ENCODE results near the gene P2RX4. TPM values are rescaled to one million over a fixed set of nuclear protein-coding genes. Genes with fewer than 3 reads are reported as not detected.
"Not testable (repeated sequence)": the region's sequence is repeated elsewhere in the genome, so short reads cannot be mapped to it uniquely, and the experiment has no call there.

The P2RX4 gene
- polyA plus RNA-seq, 1 donor = 91.9 TPM

GRCh38 chr12:121252712-121253345 is 42.9 kb downstream of the P2RX4 start:
- Histone ChIP-seq H3K4me1 (ENCODE audit: control insufficient read depth, insufficient read depth, low read length) (no peaks in the 10 kb centered on the region), H3K4me3 (ENCODE audit: low read length) (no peak overlapping the region), H3K9me3 (ENCODE audit: control insufficient read depth, low read depth, low read length) (no peaks in the 10 kb centered on the region), H3K36me3 (ENCODE audit: control insufficient read depth, insufficient read depth, low read length) (peaks cover 73% of the 10 kb centered on the region), H3K27ac (ENCODE audit: low read length) (no peak overlapping the region), H3K27me3 (ENCODE audit: control insufficient read depth, insufficient read depth, low read length) (no peaks in the 10 kb centered on the region)
- WGBS (ENCODE audit: insufficient coverage, low lambda C conversion rate) = 100% methylated on average over 1 of the region's 9 CpGs
- DNase-seq = no peak

DNA sequence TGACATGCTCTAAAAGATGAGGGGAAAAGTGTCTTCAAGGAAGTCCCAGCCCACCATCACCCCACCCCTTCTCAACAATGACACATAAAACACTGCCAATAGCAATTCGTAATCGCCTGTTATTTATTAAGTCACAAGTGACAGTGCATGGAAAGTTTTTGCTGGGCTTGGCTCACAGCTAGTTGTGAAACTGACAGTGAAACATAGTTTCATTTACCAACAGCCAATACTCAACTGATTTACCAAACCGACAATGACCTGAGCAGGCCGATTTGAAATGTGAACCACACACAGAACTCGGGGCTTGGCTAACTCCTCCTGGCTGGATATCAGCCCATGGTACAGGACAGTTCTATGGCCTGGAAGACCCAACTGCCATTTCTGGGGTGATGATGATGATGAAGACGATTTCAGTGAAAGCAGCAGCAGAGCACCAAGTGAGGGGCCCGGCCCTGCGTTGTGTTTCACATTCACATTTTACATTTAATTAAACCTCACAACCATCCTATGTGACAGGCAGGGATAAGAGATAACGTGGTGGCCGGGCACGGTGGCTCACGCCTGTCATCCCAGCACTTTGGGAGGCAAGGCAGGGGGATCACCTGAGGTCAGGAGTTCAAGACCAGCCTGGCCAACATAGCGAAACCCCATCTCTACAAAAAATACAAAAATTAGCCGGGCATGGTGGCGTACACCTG is 43.9 kb downstream of the P2RX4 start:
- 100% methylated on average over 1 of the region's 15 CpGs for WGBS (ENCODE audit: insufficient coverage, low lambda C conversion rate)
- Histone ChIP-seq H3K27me3 (ENCODE audit: control insufficient read depth, insufficient read depth, low read length) (no peaks in the 10 kb centered on the region), H3K4me3 (ENCODE audit: low read length) (no peak overlapping the region), H3K4me1 (ENCODE audit: control insufficient read depth, insufficient read depth, low read length) (no peaks in the 10 kb centered on the region), H3K36me3 (ENCODE audit: control insufficient read depth, insufficient read depth, low read length) (peaks cover 63% of the 10 kb centered on the region), H3K27ac (ENCODE audit: low read length) (no peak overlapping the region), H3K9me3 (ENCODE audit: control insufficient read depth, low read depth, low read length) (no peaks in the 10 kb centered on the region)
- no peak for DNase-seq

- no peak overlapping the region for H3K4me3 ChIP-seq (ENCODE audit: low read length)
- H3K9me3 ChIP-seq (ENCODE audit: control insufficient read depth, low read depth, low read length) = no peaks in the 10 kb centered on the region
- H3K27ac ChIP-seq (ENCODE audit: low read length) = no peak overlapping the region
- peaks cover 62% of the 10 kb centered on the region for H3K36me3 ChIP-seq (ENCODE audit: control insufficient read depth, insufficient read depth, low read length)
- no peaks in the 10 kb centered on the region for H3K27me3 ChIP-seq (ENCODE audit: control insufficient read depth, insufficient read depth, low read length)
- no peaks in the 10 kb centered on the region for H3K4me1 ChIP-seq (ENCODE audit: control insufficient read depth, insufficient read depth, low read length)
- WGBS (ENCODE audit: insufficient coverage, low lambda C conversion rate) = no CpG with 5 or more reads among the region's 9 CpGs
- DNase-seq = no peak
Measured at GRCh38 chr12:121255433-121255832, 45.5 kb downstream of the P2RX4 start.

GRCh38 chr12:121257704-121258449 is 47.9 kb downstream of the P2RX4 start:
- H3K9me3 ChIP-seq (ENCODE audit: control insufficient read depth, low read depth, low read length); H3K27me3 ChIP-seq (ENCODE audit: control insufficient read depth, insufficient read depth, low read length); H3K4me3 ChIP-seq (ENCODE audit: low read length); H3K4me1 ChIP-seq (ENCODE audit: control insufficient read depth, insufficient read depth, low read length); H3K27ac ChIP-seq (ENCODE audit: low read length); DNase-seq: not testable (repeated sequence)
- H3K36me3 ChIP-seq (ENCODE audit: control insufficient read depth, insufficient read depth, low read length) = peaks cover 69% of the 10 kb centered on the region
- 82% methylated on average over 2 of the region's 8 CpGs for WGBS (ENCODE audit: insufficient coverage, low lambda C conversion rate)

DNA sequence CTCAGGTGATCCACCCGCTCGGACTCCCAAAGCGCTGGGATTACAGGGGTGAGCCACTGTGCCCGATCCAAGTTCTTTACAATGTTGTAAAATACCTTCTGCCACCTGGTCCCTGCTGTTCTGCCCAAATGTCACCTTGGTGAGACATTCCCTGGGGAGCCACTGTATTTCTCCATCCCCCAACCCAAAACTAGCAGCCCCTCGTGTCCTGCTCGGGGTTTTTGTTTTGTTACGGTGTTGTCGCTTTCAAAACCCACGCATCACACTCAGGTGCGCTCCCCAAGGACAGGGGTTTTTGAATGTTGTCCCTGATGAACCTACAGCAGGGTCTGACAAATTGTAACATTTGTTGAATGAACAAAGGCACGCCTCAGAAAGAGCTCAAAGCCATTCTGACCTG is 49.1 kb downstream of the P2RX4 start:
- Histone ChIP-seq H3K4me3 (ENCODE audit: low read length) (no peak overlapping the region), H3K4me1 (ENCODE audit: control insufficient read depth, insufficient read depth, low read length) (no peaks in the 10 kb centered on the region), H3K27me3 (ENCODE audit: control insufficient read depth, insufficient read depth, low read length) (no peaks in the 10 kb centered on the region), H3K27ac (ENCODE audit: low read length) (no peak overlapping the region), H3K9me3 (ENCODE audit: control insufficient read depth, low read depth, low read length) (no peaks in the 10 kb centered on the region), H3K36me3 (ENCODE audit: control insufficient read depth, insufficient read depth, low read length) (peaks cover 69% of the 10 kb centered on the region)
- no CpG with 5 or more reads among the region's 11 CpGs for WGBS (ENCODE audit: insufficient coverage, low lambda C conversion rate)
- DNase-seq = no peak

DNA sequence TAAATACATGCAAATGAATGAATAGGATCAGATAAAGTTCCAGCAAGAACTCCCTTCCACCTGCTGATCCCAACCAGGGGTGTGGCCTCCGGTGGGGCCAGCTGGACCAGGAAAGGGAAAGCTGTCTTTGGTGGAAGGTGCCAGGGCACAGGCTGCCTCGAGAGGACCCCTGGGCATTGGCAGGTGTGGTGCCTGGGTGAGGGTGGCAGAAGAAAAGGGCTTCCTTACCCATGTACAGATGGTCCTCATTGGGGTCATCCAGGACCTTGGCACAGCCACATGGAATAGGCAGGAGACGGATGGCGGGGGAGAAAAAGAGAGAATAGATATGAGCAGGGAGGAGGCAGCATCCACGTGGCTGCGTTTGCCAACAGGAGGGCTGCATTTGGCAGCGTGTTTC is 50.2 kb downstream of the P2RX4 start:
- Histone ChIP-seq H3K4me1 (ENCODE audit: control insufficient read depth, insufficient read depth, low read length) (no peaks in the 10 kb centered on the region), H3K9me3 (ENCODE audit: control insufficient read depth, low read depth, low read length) (no peaks in the 10 kb centered on the region), H3K27ac (ENCODE audit: low read length) (no peak overlapping the region), H3K27me3 (ENCODE audit: control insufficient read depth, insufficient read depth, low read length) (no peaks in the 10 kb centered on the region), H3K4me3 (ENCODE audit: low read length) (no peak overlapping the region), H3K36me3 (ENCODE audit: control insufficient read depth, insufficient read depth, low read length) (peaks cover 67% of the 10 kb centered on the region)
- WGBS (ENCODE audit: insufficient coverage, low lambda C conversion rate) = 100% methylated on average over 1 of the region's 7 CpGs
- DNase-seq = no peak

GRCh38 chr12:121261398-121261797 is 51.5 kb downstream of the P2RX4 start:
- Histone ChIP-seq H3K4me3 (ENCODE audit: low read length) (no peak overlapping the region), H3K36me3 (ENCODE audit: control insufficient read depth, insufficient read depth, low read length) (peaks cover 67% of the 10 kb centered on the region), H3K9me3 (ENCODE audit: control insufficient read depth, low read depth, low read length) (no peaks in the 10 kb centered on the region), H3K4me1 (ENCODE audit: control insufficient read depth, insufficient read depth, low read length) (no peaks in the 10 kb centered on the region), H3K27me3 (ENCODE audit: control insufficient read depth, insufficient read depth, low read length) (no peaks in the 10 kb centered on the region), H3K27ac (ENCODE audit: low read length) (no peak overlapping the region)
- DNase-seq = no peak
- no CpG with 5 or more reads among the region's 6 CpGs for WGBS (ENCODE audit: insufficient coverage, low lambda C conversion rate)

DNA sequence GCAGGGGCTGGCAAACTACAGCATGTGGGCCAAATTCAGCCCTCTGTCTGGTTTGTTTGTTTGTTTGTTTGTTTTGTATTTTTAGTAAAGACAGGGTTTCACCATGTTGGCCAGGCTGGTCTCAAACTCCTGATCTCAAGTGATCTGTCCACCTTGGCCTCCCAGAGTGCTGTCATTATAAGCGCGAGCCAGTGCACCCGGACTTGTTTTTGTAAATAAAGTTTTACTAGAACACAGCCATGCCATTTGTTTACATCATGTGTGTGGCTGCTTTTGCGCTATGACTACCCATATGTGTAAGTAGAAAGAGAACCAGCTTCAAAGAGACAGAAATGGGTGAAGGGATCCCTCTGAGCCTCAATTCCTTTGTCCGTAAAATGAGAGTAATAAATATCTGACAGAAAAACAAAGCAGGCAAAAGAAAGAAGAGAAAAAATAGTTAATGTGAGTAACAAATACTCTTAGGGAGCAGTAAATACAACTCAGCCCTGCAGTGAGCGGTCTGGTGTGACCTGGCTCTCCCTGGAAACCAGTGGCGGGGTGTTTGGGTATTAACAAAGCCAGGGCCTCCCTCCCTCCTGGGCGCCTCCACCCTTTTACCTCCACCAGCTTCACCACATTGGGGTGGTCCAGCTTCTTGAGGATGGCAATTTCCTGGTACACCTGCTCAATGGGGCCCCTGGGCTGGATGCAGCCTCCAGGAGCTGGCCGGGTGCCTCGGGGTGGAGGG is 53.4 kb downstream of the P2RX4 start:
- Histone ChIP-seq H3K27me3 (ENCODE audit: control insufficient read depth, insufficient read depth, low read length) (no peaks in the 10 kb centered on the region), H3K9me3 (ENCODE audit: control insufficient read depth, low read depth, low read length) (no peaks in the 10 kb centered on the region), H3K36me3 (ENCODE audit: control insufficient read depth, insufficient read depth, low read length) (peaks cover 73% of the 10 kb centered on the region), H3K27ac (ENCODE audit: low read length) (no peak overlapping the region), H3K4me3 (ENCODE audit: low read length) (no peak overlapping the region), H3K4me1 (ENCODE audit: control insufficient read depth, insufficient read depth, low read length) (no peaks in the 10 kb centered on the region)
- DNase-seq = no peak
- WGBS (ENCODE audit: insufficient coverage, low lambda C conversion rate) = 100% methylated on average over 1 of the region's 10 CpGs

GRCh38 chr12:121264135-121264534 is 54.2 kb downstream of the P2RX4 start:
- H3K4me1 ChIP-seq (ENCODE audit: control insufficient read depth, insufficient read depth, low read length) = no peaks in the 10 kb centered on the region
- H3K4me3 ChIP-seq (ENCODE audit: low read length) = no peak overlapping the region
- no peak overlapping the region for H3K27ac ChIP-seq (ENCODE audit: low read length)
- no peak for DNase-seq
- WGBS (ENCODE audit: insufficient coverage, low lambda C conversion rate) = no CpG with 5 or more reads among the region's 8 CpGs
- no peaks in the 10 kb centered on the region for H3K9me3 ChIP-seq (ENCODE audit: control insufficient read depth, low read depth, low read length)
- peaks cover 76% of the 10 kb centered on the region for H3K36me3 ChIP-seq (ENCODE audit: control insufficient read depth, insufficient read depth, low read length)
- no peaks in the 10 kb centered on the region for H3K27me3 ChIP-seq (ENCODE audit: control insufficient read depth, insufficient read depth, low read length)

GRCh38 chr12:121264951-121265515 is 55.1 kb downstream of the P2RX4 start:
- Histone ChIP-seq H3K4me3 (ENCODE audit: low read length) (no peak overlapping the region), H3K27ac (ENCODE audit: low read length) (no peak overlapping the region), H3K36me3 (ENCODE audit: control insufficient read depth, insufficient read depth, low read length) (peaks cover 76% of the 10 kb centered on the region), H3K27me3 (ENCODE audit: control insufficient read depth, insufficient read depth, low read length) (no peaks in the 10 kb centered on the region), H3K4me1 (ENCODE audit: control insufficient read depth, insufficient read depth, low read length) (no peaks in the 10 kb centered on the region), H3K9me3 (ENCODE audit: control insufficient read depth, low read depth, low read length) (no peaks in the 10 kb centered on the region)
- WGBS (ENCODE audit: insufficient coverage, low lambda C conversion rate) = 79% methylated on average over 2 of the region's 10 CpGs
- DNase-seq = no peak
